ENCODE results near the gene DGCR6.

DNA sequence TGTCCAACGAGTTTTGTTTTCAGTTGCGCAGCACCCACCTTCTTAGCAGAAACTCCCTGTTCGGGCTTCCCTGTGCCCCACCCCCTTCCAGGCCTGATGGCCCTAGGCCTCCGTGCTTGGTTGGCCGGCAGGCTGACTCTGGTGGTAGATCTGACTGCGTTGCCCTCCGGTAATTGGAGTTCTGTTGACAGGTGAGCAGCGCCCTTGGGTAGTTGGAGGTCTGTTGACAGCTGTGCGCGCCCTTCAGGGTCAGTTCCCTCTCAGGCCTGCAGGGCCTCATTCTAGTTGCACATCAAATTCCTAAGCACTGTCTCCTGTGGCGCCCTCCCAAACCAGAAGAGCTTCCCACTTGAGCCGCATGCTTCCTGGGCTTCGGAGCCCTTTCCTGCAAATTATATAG, 776 bp downstream of the DGCR6 start:
- TF ChIP-seq, protein P1, sequence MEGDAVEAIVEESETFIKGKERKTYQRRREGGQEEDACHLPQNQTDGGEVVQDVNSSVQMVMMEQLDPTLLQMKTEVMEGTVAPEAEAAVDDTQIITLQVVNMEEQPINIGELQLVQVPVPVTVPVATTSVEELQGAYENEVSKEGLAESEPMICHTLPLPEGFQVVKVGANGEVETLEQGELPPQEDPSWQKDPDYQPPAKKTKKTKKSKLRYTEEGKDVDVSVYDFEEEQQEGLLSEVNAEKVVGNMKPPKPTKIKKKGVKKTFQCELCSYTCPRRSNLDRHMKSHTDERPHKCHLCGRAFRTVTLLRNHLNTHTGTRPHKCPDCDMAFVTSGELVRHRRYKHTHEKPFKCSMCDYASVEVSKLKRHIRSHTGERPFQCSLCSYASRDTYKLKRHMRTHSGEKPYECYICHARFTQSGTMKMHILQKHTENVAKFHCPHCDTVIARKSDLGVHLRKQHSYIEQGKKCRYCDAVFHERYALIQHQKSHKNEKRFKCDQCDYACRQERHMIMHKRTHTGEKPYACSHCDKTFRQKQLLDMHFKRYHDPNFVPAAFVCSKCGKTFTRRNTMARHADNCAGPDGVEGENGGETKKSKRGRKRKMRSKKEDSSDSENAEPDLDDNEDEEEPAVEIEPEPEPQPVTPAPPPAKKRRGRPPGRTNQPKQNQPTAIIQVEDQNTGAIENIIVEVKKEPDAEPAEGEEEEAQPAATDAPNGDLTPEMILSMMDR (optimal IDR thresholded peaks at IDR 0.05 in 1 of 3, IDR thresholded peaks at IDR 0.05 in 1 of 3, conservative IDR thresholded peaks at IDR 0.05 in 1 of 3; ENCODE audit: extremely low read depth in 1 of 3, insufficient read depth in 2 of 3, low read length in 3 of 3): no peak
- TF ChIP-seq EZH2 (IDR thresholded peaks at IDR 0.05; ENCODE audit: low read length): no peak
